Measurements from ENCODE around the gene RNPC3. TPM values are rescaled to one million over a fixed set of nuclear protein-coding genes. Genes with fewer than 3 reads are reported as not detected.
A peak's percentile ranks its signal among the peaks of the same experiment; 100 is the strongest.
"Not testable (repeated sequence)": the region's sequence is repeated elsewhere in the genome, so short reads cannot be mapped to it uniquely, and the experiment has no call there.

RNPC3 gene
- total and polyA plus RNA-seq, 2 experiments from 2014 or later, result 4.4 to 8.1 TPM

GRCh38 chr1:103560427-103560826 lies 34.9 kb downstream of the RNPC3 start:
- H3F3A ChIP-seq (ENCODE audit: insufficient read depth), result no peaks in the 10 kb centered on the region
- H3K9me3 ChIP-seq (ENCODE audit: low read depth), result no peaks in the 10 kb centered on the region
- no peaks in the 10 kb centered on the region for H4K20me1 ChIP-seq (ENCODE audit: insufficient read depth)
- no peaks in the 10 kb centered on the region for H3K9me2 ChIP-seq (ENCODE audit: insufficient read depth)
- peaks cover 4% of the 10 kb centered on the region; the same call in 1 of the 2 replicates for H3K36me3 ChIP-seq (ENCODE audit: low read depth)
- no peaks in the 10 kb centered on the region for H3K4me1 ChIP-seq (ENCODE audit: insufficient read depth)
- H3K27me3 ChIP-seq (replicated peaks; ENCODE audit: insufficient read depth), result no peaks in the 10 kb centered on the region
- TF ChIP-seq EZH2phosphoT487 (IDR thresholded peaks at IDR 0.05; ENCODE audit: insufficient read depth, low read depth) (no peak), EZH2 (IDR thresholded peaks at IDR 0.05; ENCODE audit: insufficient read depth, poor library complexity, severe bottlenecking) (no peak)
- no peak overlapping the region for H3K4me3 ChIP-seq
- H3K9ac ChIP-seq, result no peak overlapping the region
- H3K27ac ChIP-seq, result no peak overlapping the region
- H3K79me2 ChIP-seq (ENCODE audit: insufficient read depth), result no peaks in the 10 kb centered on the region
- DNase-seq, result no peak
- no peak overlapping the region for H3K4me2 ChIP-seq (ENCODE audit: unreplicated experiment)
- in situ Hi-C loops (cut with MboI), result no loop called here
- no peak overlapping the region for H2AFZ ChIP-seq

- not testable (repeated sequence) for H3K4me3 ChIP-seq; H3K4me1 ChIP-seq (ENCODE audit: insufficient read depth)
- WGBS, 2 experiments (ENCODE audit: low coverage in 1 of 2, low lambda C conversion rate in 2 of 2, missing lambda C conversion rate in 2 of 2), result 51 to 58% methylated on average over 3 of the region's 3 CpGs
Measured at GRCh38 chr1:103561124-103561523, 35.6 kb downstream of the RNPC3 start.

GRCh38 chr1:103561643-103562395 lies 36.3 kb downstream of the RNPC3 start:
- no peak overlapping the region for H3K4me2 ChIP-seq (ENCODE audit: unreplicated experiment)
- no peaks in the 10 kb centered on the region for H3F3A ChIP-seq (ENCODE audit: insufficient read depth)
- peak; percentile 2 for DNase-seq

More at GRCh38 chr1:103561124-103561523, 35.6 kb downstream of the RNPC3 start:
- H3K27me3 ChIP-seq (replicated peaks; ENCODE audit: insufficient read depth); H3K27ac ChIP-seq; H3K79me2 ChIP-seq (ENCODE audit: insufficient read depth); H4K20me1 ChIP-seq (ENCODE audit: insufficient read depth); H3K4me2 ChIP-seq (ENCODE audit: unreplicated experiment); H3K9me3 ChIP-seq (ENCODE audit: low read depth); H3K9ac ChIP-seq; DNase-seq; H3K36me3 ChIP-seq (ENCODE audit: low read depth); in situ Hi-C loops (cut with MboI); H2AFZ ChIP-seq; H3K9me2 ChIP-seq (ENCODE audit: insufficient read depth); H3F3A ChIP-seq (ENCODE audit: insufficient read depth): not testable (repeated sequence)

GRCh38 chr1:103563056-103563455 lies 37.6 kb downstream of the RNPC3 start:
- DNase-seq, result no peak
- in situ Hi-C loops (cut with MboI), result no loop called here

More at GRCh38 chr1:103561643-103562395, 36.3 kb downstream of the RNPC3 start:
- Histone ChIP-seq H3K9me3 (ENCODE audit: low read depth) (no peaks in the 10 kb centered on the region), H3K9me2 (ENCODE audit: insufficient read depth) (no peaks in the 10 kb centered on the region), H2AFZ (no peak overlapping the region), H3K27me3 (replicated peaks; ENCODE audit: insufficient read depth) (no peaks in the 10 kb centered on the region), H3K9ac (no peak overlapping the region), H3K4me3 (no peak overlapping the region), H3K27ac (no peak overlapping the region), H4K20me1 (ENCODE audit: insufficient read depth) (no peaks in the 10 kb centered on the region), H3K79me2 (ENCODE audit: insufficient read depth) (no peaks in the 10 kb centered on the region), H3K4me1 (ENCODE audit: insufficient read depth) (no peaks in the 10 kb centered on the region), H3K36me3 (ENCODE audit: low read depth) (no peaks in the 10 kb centered on the region)
- WGBS, 2 experiments (ENCODE audit: low coverage in 1 of 2, low lambda C conversion rate in 2 of 2, missing lambda C conversion rate in 2 of 2), result 40 to 60% methylated on average over 2 of the region's 2 CpGs
- TF ChIP-seq EZH2phosphoT487 (IDR thresholded peaks at IDR 0.05; ENCODE audit: insufficient read depth, low read depth), result no peak
- no peak for TF ChIP-seq EZH2 (IDR thresholded peaks at IDR 0.05; ENCODE audit: insufficient read depth, poor library complexity, severe bottlenecking)
- in situ Hi-C loops (cut with MboI), result no loop called here

More at GRCh38 chr1:103563056-103563455, 37.6 kb downstream of the RNPC3 start:
- H3K9me2 ChIP-seq (ENCODE audit: insufficient read depth), result no peaks in the 10 kb centered on the region
- H3K4me1 ChIP-seq (ENCODE audit: insufficient read depth), result no peaks in the 10 kb centered on the region
- no peak for TF ChIP-seq EZH2phosphoT487 (IDR thresholded peaks at IDR 0.05; ENCODE audit: insufficient read depth, low read depth)
- no peak for TF ChIP-seq EZH2 (IDR thresholded peaks at IDR 0.05; ENCODE audit: insufficient read depth, poor library complexity, severe bottlenecking)
- H3K4me2 ChIP-seq (ENCODE audit: unreplicated experiment), result no peak overlapping the region
- H3K36me3 ChIP-seq (ENCODE audit: low read depth), result no peaks in the 10 kb centered on the region
- no peaks in the 10 kb centered on the region for H3K9me3 ChIP-seq (ENCODE audit: low read depth)
- WGBS, 2 experiments (ENCODE audit: low coverage in 1 of 2, low lambda C conversion rate in 2 of 2, missing lambda C conversion rate in 2 of 2), result 74 to 75% methylated on average over 4 of the region's 4 CpGs
- H3K4me3 ChIP-seq, result no peak overlapping the region
- no peaks in the 10 kb centered on the region for H3K27me3 ChIP-seq (replicated peaks; ENCODE audit: insufficient read depth)
- H2AFZ ChIP-seq, result no peak overlapping the region
- H3K9ac ChIP-seq, result no peak overlapping the region
- H4K20me1 ChIP-seq (ENCODE audit: insufficient read depth), result no peaks in the 10 kb centered on the region
- no peaks in the 10 kb centered on the region for H3F3A ChIP-seq (ENCODE audit: insufficient read depth)
- no peaks in the 10 kb centered on the region for H3K79me2 ChIP-seq (ENCODE audit: insufficient read depth)
- no peak overlapping the region for H3K27ac ChIP-seq

All from GM23248 (cell line).